Uterus (tissue), 4 donors: ENCODE results near the gene FAT1. TPM values are rescaled to one million over a fixed set of nuclear protein-coding genes. Genes with fewer than 3 reads are reported as not detected.

Source experiments
- DNase-seq, 2 donors: peaks; one replicate each; pipeline ENCODE4 v3.0.0-alpha.2; 2019 to 2020
- H3K27ac ChIP-seq, 2 donors: fragments of 200-600 bp; sonication (generic); 1 replicate in 1 of 2; 2 replicates in 1 of 2; pipeline ENCODE4 v1.5.1; 2016 to 2018
- H3K27me3 ChIP-seq, 2 donors: fragments of 200-600 bp; sonication (generic); one replicate each; pipeline ENCODE4 v1.5.1; 2018 to 2019; ENCODE audit warnings: control low read depth in 1 of 2
- H3K36me3 ChIP-seq, 2 donors: fragments of 200-600 bp; sonication (generic); one replicate each; pipeline ENCODE4 v1.5.1; 2019; ENCODE audit warnings: control low read depth in 1 of 2
- H3K4me1 ChIP-seq, 2 donors: fragments of 200-600 bp; sonication (generic); one replicate each; pipeline ENCODE4 v1.5.1; 2018 to 2019; ENCODE audit warnings: control low read depth in 1 of 2
- H3K4me3 ChIP-seq, 2 donors: fragments of 200-600 bp; sonication (generic); 1 replicate in 1 of 2; 2 replicates in 1 of 2; pipeline ENCODE4 v1.5.1; 2018 to 2019; ENCODE audit warnings: mild to moderate bottlenecking in 1 of 2
- H3K9me3 ChIP-seq, 2 donors: fragments of 200-600 bp; sonication (generic); one replicate each; pipeline ENCODE4 v1.5.1; 2019; ENCODE audit warnings: control low read depth in 1 of 2
- CTCF ChIP-seq, 4 experiments: fragments of 200-600 bp in 2 of 4; fragments of 450-650 bp in 2 of 4; sonication (generic) in 2 of 4; IDR thresholded peaks; one replicate each; pipeline ENCODE4 v1.5.1; 2016 to 2019; ENCODE audit warnings: antibody characterized with exemption in 4 of 4, mild to moderate bottlenecking in 2 of 4, moderate library complexity in 1 of 4
- POLR2A ChIP-seq, 2 donors: fragments of 450-650 bp; IDR thresholded peaks; one replicate each; pipeline ENCODE4 v1.6.1; 2016; ENCODE audit warnings: antibody characterized with exemption in 2 of 2, mild to moderate bottlenecking in 1 of 2, moderate library complexity in 1 of 2
- intact Hi-C: fragments of 100-400 bp; cut with DNase I; formaldehyde crosslinking; loops from one replicate; pipeline ENCODE4 v1.15.1; 2023; ENCODE audit warnings: low total_unique reads
- total RNA-seq, 4 donors: library from RNA; depleted of rRNA in 3 of 4; stranded (reverse); fragments of >200 nt in 3 of 4; gene quantifications; one replicate each; pipeline versions ENCODE4 v1.1.0 to v1.2.4, GENCODE V29; 2014 to 2023
- donor health status: DM: yes; HTN: yes; CAD: no.

Gene FAT1
- total RNA-seq, 4 donors from 2014 or later, result 11.5 to 245 (median 52.5) TPM

GRCh38 chr4:186709517-186709916, 14.1 kb downstream of the FAT1 start:
- Histone ChIP-seq H3K27me3 (no peaks in the 10 kb centered on the region), H3K27ac (no peak overlapping the region), H3K36me3 (no peaks in the 10 kb centered on the region), H3K9me3 (no peaks in the 10 kb centered on the region), H3K4me3 (no peak overlapping the region), H3K4me1 (no peaks in the 10 kb centered on the region)
- DNase-seq, result no peak
- intact Hi-C loops, result no loop called here
- TF ChIP-seq POLR2A (IDR thresholded peaks at IDR 0.05) (no peak), CTCF (IDR thresholded peaks at IDR 0.05) (no peak)

- intact Hi-C loops, result no loop called here
- H3K27me3 ChIP-seq, result no peaks in the 10 kb centered on the region
- H3K27ac ChIP-seq, result no peak overlapping the region
- H3K4me3 ChIP-seq, result no peak overlapping the region
- H3K4me1 ChIP-seq, result peaks cover 0 to 6% of the 10 kb centered on the region in 2 donors
- DNase-seq, result no peak
- H3K36me3 ChIP-seq, result no peaks in the 10 kb centered on the region
- no peaks in the 10 kb centered on the region for H3K9me3 ChIP-seq
- TF ChIP-seq CTCF (IDR thresholded peaks at IDR 0.05) (no peak), POLR2A (IDR thresholded peaks at IDR 0.05) (no peak)
Observed at GRCh38 chr4:186708554-186708953, 15.1 kb downstream of the FAT1 start.

- no peak overlapping the region for H3K4me3 ChIP-seq
- TF ChIP-seq CTCF (IDR thresholded peaks at IDR 0.05) (no peak), POLR2A (IDR thresholded peaks at IDR 0.05) (no peak)
- intact Hi-C loops, result no loop called here
- H3K27me3 ChIP-seq, result no peaks in the 10 kb centered on the region
- DNase-seq, result no peak
- peaks cover 0 to 7% of the 10 kb centered on the region in 2 donors for H3K4me1 ChIP-seq
- H3K27ac ChIP-seq, result no peak overlapping the region
- no peaks in the 10 kb centered on the region for H3K9me3 ChIP-seq
- H3K36me3 ChIP-seq, result no peaks in the 10 kb centered on the region
Observed at GRCh38 chr4:186707996-186708395, 15.7 kb downstream of the FAT1 start.

- H3K27ac ChIP-seq, result no peak overlapping the region
- peaks cover 0 to 10% of the 10 kb centered on the region in 2 donors for H3K4me1 ChIP-seq
- TF ChIP-seq CTCF (IDR thresholded peaks at IDR 0.05), result no peak
- TF ChIP-seq POLR2A (IDR thresholded peaks at IDR 0.05), result no peak
- intact Hi-C loops, result no loop called here
- no peak overlapping the region for H3K4me3 ChIP-seq
- H3K27me3 ChIP-seq, result no peaks in the 10 kb centered on the region
- no peaks in the 10 kb centered on the region for H3K36me3 ChIP-seq
- no peak for DNase-seq
- no peaks in the 10 kb centered on the region for H3K9me3 ChIP-seq
Observed at GRCh38 chr4:186707574-186707973, 16.1 kb downstream of the FAT1 start.

- no peak for DNase-seq
- Histone ChIP-seq H3K27ac (peak overlapping the region in 1 of 2 donors; percentile 44), H3K4me1 (peaks cover 0 to 16% of the 10 kb centered on the region in 2 donors), H3K4me3 (no peak overlapping the region), H3K27me3 (no peaks in the 10 kb centered on the region), H3K36me3 (no peaks in the 10 kb centered on the region), H3K9me3 (no peaks in the 10 kb centered on the region)
- intact Hi-C loops, result no loop called here
- no peak for TF ChIP-seq POLR2A (IDR thresholded peaks at IDR 0.05)
- no peak for TF ChIP-seq CTCF (IDR thresholded peaks at IDR 0.05)
Observed at GRCh38 chr4:186704057-186704456, 19.6 kb downstream of the FAT1 start.
